OCI-LY1 (cell line): ENCODE measurements around the gene ABCA8.

Experiments used
- EZH2 ChIP-seq: fragments of 200-600 bp; sonication (generic), shearing (Covaris generic); IDR thresholded peaks from 2 replicates; pipeline ENCODE4 v1.8.0; 2017; ENCODE audit warnings: borderline replicate concordance, mixed run types, mild to moderate bottlenecking, antibody characterized with exemption, low read length, moderate library complexity, mixed read lengths
- TF ChIP-seq, protein P1 (sequence below): fragments of 200-600 bp; sonication (generic), shearing (Covaris generic); IDR thresholded peaks from 2 replicates; pipeline ENCODE4 v1.5.1; 2017; ENCODE audit warnings: mild to moderate bottlenecking, antibody characterized with exemption, low read length, moderate library complexity, mixed read lengths

DNA sequence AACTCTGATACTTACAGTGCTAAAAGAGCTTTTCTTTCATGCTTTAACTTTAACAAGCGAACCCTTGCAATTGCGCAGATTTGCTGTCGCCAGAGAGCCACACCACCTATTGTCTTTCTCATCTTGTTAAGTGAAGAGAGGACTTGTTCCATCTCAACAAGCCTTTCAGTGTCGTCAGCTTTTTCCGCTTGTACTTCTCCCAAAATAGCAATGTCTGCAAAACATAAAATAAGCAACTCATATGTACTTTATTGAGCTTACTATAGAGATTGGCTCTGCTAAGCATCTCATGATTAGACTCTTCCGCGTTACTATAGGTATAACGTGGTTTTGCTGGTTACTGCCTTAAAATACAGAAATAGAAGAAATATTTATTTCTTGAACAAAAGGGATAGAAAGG, 51.9 kb downstream of the ABCA8 start:
- TF ChIP-seq, protein P1, sequence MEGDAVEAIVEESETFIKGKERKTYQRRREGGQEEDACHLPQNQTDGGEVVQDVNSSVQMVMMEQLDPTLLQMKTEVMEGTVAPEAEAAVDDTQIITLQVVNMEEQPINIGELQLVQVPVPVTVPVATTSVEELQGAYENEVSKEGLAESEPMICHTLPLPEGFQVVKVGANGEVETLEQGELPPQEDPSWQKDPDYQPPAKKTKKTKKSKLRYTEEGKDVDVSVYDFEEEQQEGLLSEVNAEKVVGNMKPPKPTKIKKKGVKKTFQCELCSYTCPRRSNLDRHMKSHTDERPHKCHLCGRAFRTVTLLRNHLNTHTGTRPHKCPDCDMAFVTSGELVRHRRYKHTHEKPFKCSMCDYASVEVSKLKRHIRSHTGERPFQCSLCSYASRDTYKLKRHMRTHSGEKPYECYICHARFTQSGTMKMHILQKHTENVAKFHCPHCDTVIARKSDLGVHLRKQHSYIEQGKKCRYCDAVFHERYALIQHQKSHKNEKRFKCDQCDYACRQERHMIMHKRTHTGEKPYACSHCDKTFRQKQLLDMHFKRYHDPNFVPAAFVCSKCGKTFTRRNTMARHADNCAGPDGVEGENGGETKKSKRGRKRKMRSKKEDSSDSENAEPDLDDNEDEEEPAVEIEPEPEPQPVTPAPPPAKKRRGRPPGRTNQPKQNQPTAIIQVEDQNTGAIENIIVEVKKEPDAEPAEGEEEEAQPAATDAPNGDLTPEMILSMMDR, result no peak
- no peak for TF ChIP-seq EZH2
